Coronary artery (tissue), 2 donors: ENCODE results near the gene GRWD1.
A peak's percentile ranks its signal among the peaks of the same experiment; 100 is the strongest.

ENCODE experiments used
- DNase-seq: peaks from one replicate; pipeline ENCODE4 v3.0.0-alpha.2; 2017; ENCODE audit warnings: low spot score
- H3K27ac ChIP-seq, 2 donors: fragments of 200-600 bp; sonication (generic); one replicate each; pipeline ENCODE4 v1.5.1; 2016 to 2019
- H3K4me3 ChIP-seq: fragments of 200-600 bp; sonication (generic); 2 replicates; pipeline ENCODE4 v1.5.1; 2016; ENCODE audit warnings: mild to moderate bottlenecking, moderate library complexity
- TF ChIP-seq, protein P1 (sequence below): fragments of 200-600 bp; sonication (generic); IDR thresholded peaks from one replicate; pipeline ENCODE4 v1.5.1; 2019; ENCODE audit warnings: antibody characterized with exemption

The GRWD1 gene

DNA sequence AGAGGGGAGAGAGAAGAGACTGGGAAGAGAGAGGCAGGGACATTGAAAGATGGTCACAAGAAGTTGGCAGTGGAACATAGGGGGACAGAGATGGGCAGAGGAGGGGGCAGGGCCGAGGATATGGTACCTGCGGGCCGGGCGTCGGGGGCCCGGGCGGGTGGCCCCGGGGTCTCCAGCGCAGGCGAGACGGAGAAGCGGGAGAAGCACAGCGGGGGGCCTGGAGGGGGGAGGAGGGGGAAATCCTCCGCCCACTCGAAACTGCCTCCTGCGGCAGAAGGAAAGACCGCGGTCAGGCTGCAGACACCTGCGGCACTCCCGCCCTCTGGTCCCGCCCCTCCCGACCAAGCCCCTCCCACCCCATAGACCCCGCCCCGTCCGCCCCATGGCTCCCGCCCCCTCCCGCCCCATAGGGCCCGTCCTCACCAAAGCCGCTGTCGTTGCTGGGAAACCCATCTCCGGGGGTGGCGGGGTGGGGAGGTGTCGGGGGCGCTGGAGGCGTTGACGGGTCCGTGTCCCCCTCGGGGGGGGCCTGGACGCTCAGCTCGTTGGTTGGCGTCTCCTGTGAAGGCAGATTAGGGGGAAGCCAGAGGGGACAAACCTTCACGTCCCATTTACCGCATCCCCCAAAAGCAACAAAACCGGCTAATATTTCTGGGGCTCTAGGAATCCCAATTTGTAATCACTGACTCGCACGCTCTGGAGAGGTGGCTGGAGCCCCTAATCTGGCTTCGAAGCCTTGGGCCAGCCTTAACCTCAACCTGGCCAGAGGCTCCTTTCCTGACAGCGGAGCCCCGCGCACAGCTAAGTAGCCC is 45.4 kb downstream of the GRWD1 start:
- TF ChIP-seq, protein P1, sequence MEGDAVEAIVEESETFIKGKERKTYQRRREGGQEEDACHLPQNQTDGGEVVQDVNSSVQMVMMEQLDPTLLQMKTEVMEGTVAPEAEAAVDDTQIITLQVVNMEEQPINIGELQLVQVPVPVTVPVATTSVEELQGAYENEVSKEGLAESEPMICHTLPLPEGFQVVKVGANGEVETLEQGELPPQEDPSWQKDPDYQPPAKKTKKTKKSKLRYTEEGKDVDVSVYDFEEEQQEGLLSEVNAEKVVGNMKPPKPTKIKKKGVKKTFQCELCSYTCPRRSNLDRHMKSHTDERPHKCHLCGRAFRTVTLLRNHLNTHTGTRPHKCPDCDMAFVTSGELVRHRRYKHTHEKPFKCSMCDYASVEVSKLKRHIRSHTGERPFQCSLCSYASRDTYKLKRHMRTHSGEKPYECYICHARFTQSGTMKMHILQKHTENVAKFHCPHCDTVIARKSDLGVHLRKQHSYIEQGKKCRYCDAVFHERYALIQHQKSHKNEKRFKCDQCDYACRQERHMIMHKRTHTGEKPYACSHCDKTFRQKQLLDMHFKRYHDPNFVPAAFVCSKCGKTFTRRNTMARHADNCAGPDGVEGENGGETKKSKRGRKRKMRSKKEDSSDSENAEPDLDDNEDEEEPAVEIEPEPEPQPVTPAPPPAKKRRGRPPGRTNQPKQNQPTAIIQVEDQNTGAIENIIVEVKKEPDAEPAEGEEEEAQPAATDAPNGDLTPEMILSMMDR: no peak
- Histone ChIP-seq H3K27ac (peak overlapping the region in 1 of 2 donors; percentile 19), H3K4me3 (peak overlapping the region; percentile 36)
- DNase-seq: no peak

- TF ChIP-seq, protein P1: no peak
- DNase-seq: no peak
- Histone ChIP-seq H3K4me3 (no peak overlapping the region), H3K27ac (no peak overlapping the region)
Measured at GRCh38 chr19:48491793-48492123, 46.0 kb downstream of the GRWD1 start.

DNA sequence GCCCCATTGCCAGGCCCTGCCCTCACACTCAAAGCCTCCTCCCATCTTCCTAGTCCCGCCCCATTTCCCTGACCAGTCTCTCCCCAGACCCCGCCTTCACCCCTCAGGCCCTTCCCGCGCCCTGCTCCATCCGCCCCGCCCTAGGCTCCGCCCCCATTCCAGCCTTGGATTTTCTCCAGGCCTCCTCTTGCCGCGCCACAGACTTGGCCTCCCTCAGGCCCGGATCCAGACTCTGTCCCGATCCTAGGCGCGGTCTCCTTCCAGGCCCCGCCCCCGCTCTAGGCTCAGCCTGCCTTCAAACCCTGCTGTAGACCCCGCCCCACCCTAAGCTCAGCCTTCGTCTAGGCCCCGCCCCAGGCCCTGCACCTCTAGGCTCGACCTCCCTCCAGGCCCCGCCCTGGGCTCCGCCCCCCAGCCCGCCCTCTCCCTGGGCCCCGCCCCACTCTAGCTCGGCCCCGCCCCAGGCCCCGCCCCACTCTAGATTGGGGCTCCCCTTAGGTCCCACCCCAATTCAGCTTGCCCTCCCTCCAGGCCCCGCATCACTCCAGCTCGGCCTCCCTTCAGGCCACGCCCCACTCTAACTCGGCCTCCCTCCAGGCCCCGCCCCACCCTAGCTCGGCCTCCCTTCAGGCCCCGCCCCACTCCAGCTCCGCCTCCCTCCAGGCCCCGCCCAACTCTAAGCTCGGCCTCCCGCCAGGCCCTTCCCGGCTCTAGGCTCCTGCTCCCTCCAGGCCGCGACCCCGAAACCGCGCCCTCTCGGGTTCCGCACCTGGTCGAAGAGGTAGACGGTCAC is 47.3 kb downstream of the GRWD1 start:
- peak overlapping the region; percentile 76 for H3K4me3 ChIP-seq
- H3K27ac ChIP-seq: peak overlapping the region; percentile 24 to 81
- TF ChIP-seq, protein P1: no peak
- peak; percentile 98 for DNase-seq

DNA sequence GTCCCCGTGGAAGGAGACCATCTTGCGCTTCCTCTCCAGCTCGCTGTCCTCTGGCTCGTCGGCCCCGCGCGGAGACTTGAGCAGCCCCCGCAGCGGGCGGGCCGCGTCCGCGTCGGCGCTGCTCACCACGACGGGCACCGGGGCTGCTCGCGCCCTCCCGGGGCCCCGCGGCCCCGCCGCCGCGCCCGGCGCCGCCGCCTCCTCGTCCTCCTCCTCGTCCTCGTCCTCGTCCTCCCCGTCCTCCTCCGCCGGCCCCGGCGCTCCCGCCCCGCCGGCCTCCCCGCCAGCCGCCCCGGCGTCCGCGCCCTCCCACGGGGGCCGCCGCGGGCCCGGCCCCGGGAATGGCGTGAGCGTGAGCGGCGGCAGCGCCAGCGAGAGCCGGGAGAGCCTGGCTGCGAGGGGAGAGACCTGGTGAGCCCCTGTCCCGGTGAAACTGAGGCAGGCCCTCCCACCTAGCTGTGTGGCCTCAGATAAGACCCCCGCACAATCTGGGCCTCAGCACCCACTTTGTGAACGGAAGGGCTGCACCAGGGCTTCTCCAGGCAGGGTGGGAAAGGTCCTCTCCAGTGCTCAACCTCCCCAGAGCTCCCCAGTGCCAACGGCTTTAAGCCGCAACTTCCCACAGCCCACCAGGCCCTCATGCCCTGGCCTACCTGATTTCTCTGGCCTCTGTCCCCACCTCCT is 48.1 kb downstream of the GRWD1 start:
- Histone ChIP-seq H3K27ac (peak overlapping the region in 1 of 2 donors; percentile 81), H3K4me3 (peak overlapping the region; percentile 76)
- no peak for DNase-seq

DNA sequence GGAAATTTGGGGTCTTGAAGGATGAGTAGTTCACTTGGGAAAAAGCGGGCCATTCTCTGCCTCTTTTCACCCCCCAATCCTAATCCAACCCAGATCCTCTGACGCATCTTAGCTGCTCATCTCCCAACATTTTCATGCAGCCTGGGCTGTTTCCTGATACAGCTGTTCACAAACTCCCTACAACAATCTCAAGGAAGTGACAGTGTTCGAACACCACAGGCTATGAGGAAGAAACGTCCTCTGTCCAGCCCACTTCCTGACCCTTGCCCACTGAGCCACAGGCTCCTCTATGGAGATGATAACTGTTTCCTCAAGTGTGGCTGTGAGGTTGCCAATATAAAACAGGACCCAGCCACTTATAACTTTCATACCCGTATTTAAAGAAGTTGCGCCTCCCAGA is 49.6 kb downstream of the GRWD1 start:
- TF ChIP-seq, protein P1: no peak
- no peak for DNase-seq
- Histone ChIP-seq H3K27ac (peak overlapping the region in 1 of 2 donors; percentile 29), H3K4me3 (no peak overlapping the region)

More for the DNA sequence above, 48.1 kb downstream of the GRWD1 start:
- TF ChIP-seq, protein P1: no peak

GRCh38 chr19:48496959-48497727 is 51.4 kb downstream of the GRWD1 start:
- H3K4me3 ChIP-seq: no peak overlapping the region
- TF ChIP-seq, protein P1: no peak
- DNase-seq: no peak
- no peak overlapping the region for H3K27ac ChIP-seq
